Uterus (tissue), 4 donors: ENCODE data around the gene C16orf95. TPM values are rescaled to one million over a fixed set of nuclear protein-coding genes. Genes with fewer than 3 reads are reported as not detected.

ENCODE experiments used
- DNase-seq, 2 donors: peaks; one replicate each; pipeline ENCODE4 v3.0.0-alpha.2; 2019 to 2020
- H3K27ac ChIP-seq, 2 donors: fragments of 200-600 bp; sonication (generic); 1 replicate in 1 of 2; 2 replicates in 1 of 2; pipeline ENCODE4 v1.5.1; 2016 to 2018
- H3K27me3 ChIP-seq, 2 donors: fragments of 200-600 bp; sonication (generic); one replicate each; pipeline ENCODE4 v1.5.1; 2018 to 2019; ENCODE audit warnings: control low read depth in 1 of 2
- H3K36me3 ChIP-seq, 2 donors: fragments of 200-600 bp; sonication (generic); one replicate each; pipeline ENCODE4 v1.5.1; 2019; ENCODE audit warnings: control low read depth in 1 of 2
- H3K4me1 ChIP-seq, 2 donors: fragments of 200-600 bp; sonication (generic); one replicate each; pipeline ENCODE4 v1.5.1; 2018 to 2019; ENCODE audit warnings: control low read depth in 1 of 2
- H3K4me3 ChIP-seq, 2 donors: fragments of 200-600 bp; sonication (generic); 1 replicate in 1 of 2; 2 replicates in 1 of 2; pipeline ENCODE4 v1.5.1; 2018 to 2019; ENCODE audit warnings: mild to moderate bottlenecking in 1 of 2
- H3K9me3 ChIP-seq, 2 donors: fragments of 200-600 bp; sonication (generic); one replicate each; pipeline ENCODE4 v1.5.1; 2019; ENCODE audit warnings: control low read depth in 1 of 2
- CTCF ChIP-seq, 4 experiments: fragments of 200-600 bp in 2 of 4; fragments of 450-650 bp in 2 of 4; sonication (generic) in 2 of 4; IDR thresholded peaks; one replicate each; pipeline ENCODE4 v1.5.1; 2016 to 2019; ENCODE audit warnings: antibody characterized with exemption in 4 of 4, mild to moderate bottlenecking in 2 of 4, moderate library complexity in 1 of 4
- POLR2A ChIP-seq, 2 donors: fragments of 450-650 bp; IDR thresholded peaks; one replicate each; pipeline ENCODE4 v1.6.1; 2016; ENCODE audit warnings: antibody characterized with exemption in 2 of 2, mild to moderate bottlenecking in 1 of 2, moderate library complexity in 1 of 2
- intact Hi-C: fragments of 100-400 bp; cut with DNase I; formaldehyde crosslinking; loops from one replicate; pipeline ENCODE4 v1.15.1; 2023; ENCODE audit warnings: low total_unique reads
- total RNA-seq, 4 donors: library from RNA; depleted of rRNA in 3 of 4; stranded (reverse); fragments of >200 nt in 3 of 4; gene quantifications; one replicate each; pipeline versions ENCODE4 v1.1.0 to v1.2.4, GENCODE V29; 2014 to 2023
- donor health status: DM: yes; HTN: yes; CAD: no.

C16orf95 gene
- total RNA-seq, 4 donors from 2014 or later: 3.2 to 4.2 TPM; not detected in 2

- intact Hi-C loops: no loop called here
- no peak for DNase-seq
- Histone ChIP-seq H3K27ac (no peak overlapping the region), H3K9me3 (no peaks in the 10 kb centered on the region), H3K4me3 (no peak overlapping the region), H3K27me3 (no peaks in the 10 kb centered on the region), H3K4me1 (no peaks in the 10 kb centered on the region), H3K36me3 (no peaks in the 10 kb centered on the region)
- no peak for TF ChIP-seq POLR2A (IDR thresholded peaks at IDR 0.05)
- TF ChIP-seq CTCF (IDR thresholded peaks at IDR 0.05): no peak
Observed at GRCh38 chr16:87338155-87338765, 21.1 kb upstream of the C16orf95 start.

GRCh38 chr16:87337262-87337771, 20.1 kb upstream of the C16orf95 start:
- no peaks in the 10 kb centered on the region for H3K9me3 ChIP-seq
- intact Hi-C loops: no loop called here
- H3K4me1 ChIP-seq: no peaks in the 10 kb centered on the region
- H3K36me3 ChIP-seq: no peaks in the 10 kb centered on the region
- H3K27me3 ChIP-seq: no peaks in the 10 kb centered on the region
- DNase-seq: no peak
- no peak overlapping the region for H3K27ac ChIP-seq
- no peak overlapping the region for H3K4me3 ChIP-seq
- TF ChIP-seq CTCF (IDR thresholded peaks at IDR 0.05) (no peak), POLR2A (IDR thresholded peaks at IDR 0.05) (no peak)

GRCh38 chr16:87336434-87337240, 19.4 kb upstream of the C16orf95 start:
- H3K4me3 ChIP-seq: no peak overlapping the region
- no peak for DNase-seq
- intact Hi-C loops: no loop called here
- H3K27me3 ChIP-seq: no peaks in the 10 kb centered on the region
- no peaks in the 10 kb centered on the region for H3K4me1 ChIP-seq
- TF ChIP-seq POLR2A (IDR thresholded peaks at IDR 0.05): no peak
- no peak for TF ChIP-seq CTCF (IDR thresholded peaks at IDR 0.05)
- H3K27ac ChIP-seq: no peak overlapping the region
- H3K9me3 ChIP-seq: no peaks in the 10 kb centered on the region
- H3K36me3 ChIP-seq: no peaks in the 10 kb centered on the region

- TF ChIP-seq CTCF (IDR thresholded peaks at IDR 0.05): no peak
- no peak for TF ChIP-seq POLR2A (IDR thresholded peaks at IDR 0.05)
- H3K27me3 ChIP-seq: no peaks in the 10 kb centered on the region
- H3K36me3 ChIP-seq: no peaks in the 10 kb centered on the region
- no peak for DNase-seq
- no peaks in the 10 kb centered on the region for H3K9me3 ChIP-seq
- intact Hi-C loops: no loop called here
- no peak overlapping the region for H3K27ac ChIP-seq
- H3K4me3 ChIP-seq: no peak overlapping the region
- no peaks in the 10 kb centered on the region for H3K4me1 ChIP-seq
Observed at GRCh38 chr16:87335625-87336433, 18.6 kb upstream of the C16orf95 start.
